Mononuclear cell (primary cell): Measurements from ENCODE around the gene DDX5. TPM values are rescaled to one million over a fixed set of nuclear protein-coding genes. Genes with fewer than 3 reads are reported as not detected.
A peak's percentile ranks its signal among the peaks of the same experiment; 100 is the strongest.

ENCODE experiments used
- H3K27me3 ChIP-seq: 2 replicates; pipeline ENCODE4 v1.6.0; 2011; ENCODE audit warnings: low read length, control low read depth; ENCODE audit not compliant: insufficient read depth
- H3K4me1 ChIP-seq: 2 replicates; pipeline ENCODE4 v1.5.1; 2011; ENCODE audit warnings: mild to moderate bottlenecking, low read length, control low read depth; ENCODE audit not compliant: insufficient read depth
- H3K4me3 ChIP-seq: 2 replicates; pipeline ENCODE4 v1.5.1; 2011; ENCODE audit warnings: mild to moderate bottlenecking, low read length, moderate library complexity
- H3K9me3 ChIP-seq: 2 replicates; pipeline ENCODE4 v1.5.1; 2011; ENCODE audit warnings: low read depth, mild to moderate bottlenecking, control low read depth, low read length
- total RNA-seq: library from RNA; depleted of rRNA; stranded (reverse); fragments of >200 nt; gene quantifications from one replicate; pipeline ENCODE4 v1.2.3, GENCODE V29; 2012

Gene DDX5
- 1,862 TPM for total RNA-seq

GRCh38 chr17:64506201-64506575 lies at the start of gene DDX5:
TSS of gene DDX5 (minus strand) at chr17:64506289. CDS start at chr17:64506119, 170 bp downstream.
- peak within 1 kb of the TSS; percentile 100 for H3K4me3 ChIP-seq
- peaks cover 45% of the 10 kb centered on the region for H3K4me1 ChIP-seq
- no peaks in the 10 kb centered on the region for H3K9me3 ChIP-seq
- no peaks in the 10 kb centered on the region for H3K27me3 ChIP-seq

- Histone ChIP-seq H3K4me3 (no peak overlapping the region), H3K9me3 (no peaks in the 10 kb centered on the region), H3K27me3 (no peaks in the 10 kb centered on the region), H3K4me1 (no peaks in the 10 kb centered on the region)
These were observed 49.2 kb upstream of the DDX5 start for GRCh38 chr17:64555281-64555680.

GRCh38 chr17:64554028-64554637 lies 48.0 kb upstream of the DDX5 start:
- Histone ChIP-seq H3K9me3 (no peaks in the 10 kb centered on the region), H3K27me3 (no peaks in the 10 kb centered on the region), H3K4me3 (no peak overlapping the region), H3K4me1 (no peaks in the 10 kb centered on the region)

GRCh38 chr17:64551461-64551860 lies 45.4 kb upstream of the DDX5 start:
- Histone ChIP-seq H3K4me3 (no peak overlapping the region), H3K9me3 (no peaks in the 10 kb centered on the region), H3K27me3 (no peaks in the 10 kb centered on the region), H3K4me1 (no peaks in the 10 kb centered on the region)

- H3K9me3 ChIP-seq, result no peaks in the 10 kb centered on the region
- no peaks in the 10 kb centered on the region for H3K27me3 ChIP-seq
- no peaks in the 10 kb centered on the region for H3K4me1 ChIP-seq
- no peak overlapping the region for H3K4me3 ChIP-seq
These were observed 41.2 kb upstream of the DDX5 start for GRCh38 chr17:64547319-64547718.

- Histone ChIP-seq H3K27me3 (no peaks in the 10 kb centered on the region), H3K4me1 (no peaks in the 10 kb centered on the region), H3K4me3 (no peak overlapping the region), H3K9me3 (no peaks in the 10 kb centered on the region)
These were observed 40.6 kb upstream of the DDX5 start for GRCh38 chr17:64546716-64547115.

GRCh38 chr17:64544742-64545141 lies 38.7 kb upstream of the DDX5 start:
- no peaks in the 10 kb centered on the region for H3K9me3 ChIP-seq

GRCh38 chr17:64540118-64540776 lies 34.2 kb upstream of the DDX5 start:
- H3K27me3 ChIP-seq, result no peaks in the 10 kb centered on the region
- no peak overlapping the region for H3K4me3 ChIP-seq

More at GRCh38 chr17:64544742-64545141, 38.7 kb upstream of the DDX5 start:
- Histone ChIP-seq H3K27me3 (no peaks in the 10 kb centered on the region), H3K4me3 (no peak overlapping the region), H3K4me1 (no peaks in the 10 kb centered on the region)

GRCh38 chr17:64538508-64539130 lies 32.5 kb upstream of the DDX5 start:
- H3K9me3 ChIP-seq, result no peaks in the 10 kb centered on the region
- no peaks in the 10 kb centered on the region for H3K4me1 ChIP-seq
- no peak overlapping the region for H3K4me3 ChIP-seq
- no peaks in the 10 kb centered on the region for H3K27me3 ChIP-seq

More at GRCh38 chr17:64540118-64540776, 34.2 kb upstream of the DDX5 start:
- Histone ChIP-seq H3K9me3 (no peaks in the 10 kb centered on the region), H3K4me1 (no peaks in the 10 kb centered on the region)

GRCh38 chr17:64537488-64537887 lies 31.4 kb upstream of the DDX5 start:
- Histone ChIP-seq H3K4me1 (no peaks in the 10 kb centered on the region), H3K4me3 (no peak overlapping the region), H3K27me3 (no peaks in the 10 kb centered on the region), H3K9me3 (no peaks in the 10 kb centered on the region)

- Histone ChIP-seq H3K9me3 (no peaks in the 10 kb centered on the region), H3K4me1 (no peaks in the 10 kb centered on the region), H3K27me3 (no peaks in the 10 kb centered on the region)
These were observed 30.8 kb upstream of the DDX5 start for GRCh38 chr17:64536913-64537312.

GRCh38 chr17:64535357-64535756 lies 29.3 kb upstream of the DDX5 start:
- Histone ChIP-seq H3K9me3 (no peaks in the 10 kb centered on the region), H3K4me3 (no peak overlapping the region), H3K4me1 (no peaks in the 10 kb centered on the region), H3K27me3 (no peaks in the 10 kb centered on the region)

More at GRCh38 chr17:64536913-64537312, 30.8 kb upstream of the DDX5 start:
- H3K4me3 ChIP-seq, result no peak overlapping the region

GRCh38 chr17:64534187-64534586 lies 28.1 kb upstream of the DDX5 start:
- Histone ChIP-seq H3K27me3 (no peaks in the 10 kb centered on the region), H3K4me3 (no peak overlapping the region), H3K4me1 (no peaks in the 10 kb centered on the region), H3K9me3 (no peaks in the 10 kb centered on the region)

GRCh38 chr17:64533784-64534183 lies 27.7 kb upstream of the DDX5 start:
- H3K9me3 ChIP-seq, result no peaks in the 10 kb centered on the region
- H3K27me3 ChIP-seq, result no peaks in the 10 kb centered on the region
- no peak overlapping the region for H3K4me3 ChIP-seq
- no peaks in the 10 kb centered on the region for H3K4me1 ChIP-seq

- no peaks in the 10 kb centered on the region for H3K9me3 ChIP-seq
- H3K4me3 ChIP-seq, result no peak overlapping the region
- H3K27me3 ChIP-seq, result no peaks in the 10 kb centered on the region
- no peaks in the 10 kb centered on the region for H3K4me1 ChIP-seq
These were observed 26.3 kb upstream of the DDX5 start for GRCh38 chr17:64532409-64532808.
